ENCODE data around the gene FOXN4.

DNA sequence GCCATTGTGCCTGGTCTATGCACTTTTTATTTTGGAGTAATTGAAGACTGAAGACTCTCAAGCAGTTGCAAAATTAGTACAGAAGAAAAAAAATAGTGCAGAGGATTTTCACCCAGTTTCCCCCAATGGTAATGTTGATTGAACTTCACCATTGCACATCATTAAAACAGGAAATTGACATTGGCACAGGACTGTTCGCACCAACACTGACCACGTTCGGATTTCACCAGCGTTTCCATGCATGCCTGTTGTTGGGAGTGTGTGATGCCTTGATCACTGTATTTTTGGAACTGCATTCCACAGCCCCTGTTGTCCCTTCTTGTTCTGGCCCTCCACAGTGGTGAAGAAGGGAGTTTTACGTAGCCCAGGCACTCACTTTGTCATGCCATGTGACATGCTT is 67.1 kb downstream of the FOXN4 start:
- TF ChIP-seq, protein P1, sequence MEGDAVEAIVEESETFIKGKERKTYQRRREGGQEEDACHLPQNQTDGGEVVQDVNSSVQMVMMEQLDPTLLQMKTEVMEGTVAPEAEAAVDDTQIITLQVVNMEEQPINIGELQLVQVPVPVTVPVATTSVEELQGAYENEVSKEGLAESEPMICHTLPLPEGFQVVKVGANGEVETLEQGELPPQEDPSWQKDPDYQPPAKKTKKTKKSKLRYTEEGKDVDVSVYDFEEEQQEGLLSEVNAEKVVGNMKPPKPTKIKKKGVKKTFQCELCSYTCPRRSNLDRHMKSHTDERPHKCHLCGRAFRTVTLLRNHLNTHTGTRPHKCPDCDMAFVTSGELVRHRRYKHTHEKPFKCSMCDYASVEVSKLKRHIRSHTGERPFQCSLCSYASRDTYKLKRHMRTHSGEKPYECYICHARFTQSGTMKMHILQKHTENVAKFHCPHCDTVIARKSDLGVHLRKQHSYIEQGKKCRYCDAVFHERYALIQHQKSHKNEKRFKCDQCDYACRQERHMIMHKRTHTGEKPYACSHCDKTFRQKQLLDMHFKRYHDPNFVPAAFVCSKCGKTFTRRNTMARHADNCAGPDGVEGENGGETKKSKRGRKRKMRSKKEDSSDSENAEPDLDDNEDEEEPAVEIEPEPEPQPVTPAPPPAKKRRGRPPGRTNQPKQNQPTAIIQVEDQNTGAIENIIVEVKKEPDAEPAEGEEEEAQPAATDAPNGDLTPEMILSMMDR (IDR thresholded peaks at IDR 0.05): no peak
- no peak for TF ChIP-seq POLR2A (IDR thresholded peaks at IDR 0.05)

Data from vagina (tissue), 2 donors.